GM10248 (cell line): ENCODE data around the gene NHLRC2.

Source experiments
- CTCF ChIA-PET: fragments of 300-600 bp; sonication (Branson Sonifier 250); formaldehyde crosslinking; extraction: SDS; loops from one replicate; lab custom pipeline; 2021; ENCODE audit warnings: antibody characterized with exemption; lab: Yijun Ruan, JAX
- POLR2A ChIA-PET: fragments of 350-650 bp; sonication (Branson Sonifier 250); formaldehyde crosslinking; extraction: SDS; loops from one replicate; lab custom pipeline; 2020; ENCODE audit warnings: antibody characterized with exemption; lab: Yijun Ruan, JAX
- DNase-seq: peaks from one replicate; pipeline ENCODE4 v3.0.0; 2012; ENCODE audit errors: extremely low spot score
- CTCF ChIP-seq: IDR thresholded peaks from 2 replicates; pipeline ENCODE4 v1.5.1; 2012; ENCODE audit warnings: mild to moderate bottlenecking, low read depth; ENCODE audit errors: extremely low read depth, missing control alignments, control extremely low read depth

NHLRC2 gene

DNA sequence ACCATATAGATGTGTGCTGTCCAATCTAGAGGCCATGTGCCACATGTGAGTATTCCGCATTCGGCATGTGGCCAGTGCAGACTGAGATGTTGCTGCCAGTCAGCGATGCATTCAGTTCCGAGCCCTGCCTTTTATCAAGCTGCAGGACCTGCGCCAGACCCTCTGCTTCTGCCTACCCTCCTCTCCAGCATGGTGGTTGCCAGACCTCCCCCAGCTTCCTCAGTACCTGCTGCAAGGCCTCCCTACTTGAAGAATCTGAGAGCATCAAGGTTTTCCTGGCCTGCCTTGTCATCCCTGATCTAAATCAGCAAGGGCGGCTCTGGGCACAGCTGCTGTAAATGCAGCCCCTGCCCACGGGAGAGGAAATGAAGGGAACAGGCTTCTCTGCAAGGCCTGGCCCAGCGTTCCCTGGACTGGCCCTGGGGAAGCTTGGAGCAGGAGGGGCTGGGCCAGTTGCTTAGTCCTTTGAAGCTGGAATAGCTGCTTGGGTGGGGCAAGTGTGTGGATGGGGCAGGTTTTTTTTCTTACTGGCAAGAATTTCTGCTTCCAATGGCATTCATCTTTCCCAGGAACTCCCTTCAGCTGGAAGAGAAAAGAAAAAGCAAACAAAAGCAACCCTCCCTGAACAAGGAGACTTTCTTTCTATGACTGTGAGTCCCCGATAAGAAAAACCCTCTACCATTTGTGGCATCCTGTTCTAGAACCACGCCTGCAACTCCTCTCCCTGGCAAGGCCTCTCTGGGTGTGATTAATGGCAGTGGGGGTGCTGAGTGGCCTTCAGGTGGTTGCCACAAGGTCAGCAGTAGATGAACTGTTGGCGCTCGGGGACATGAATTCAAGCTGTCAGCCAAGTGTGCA lies 93.0 kb downstream of the NHLRC2 start:
- DNase-seq, result no peak
- TF ChIP-seq CTCF, result no peak
- ChIA-PET POLR2A (no interaction called here), CTCF (interaction anchor here (1.2 to 1.6 kb wide), 3 partner anchors 15 to 141 kb away, joined by 4 to 7 read pairs (median 4); no protein-coding TSS in a partner anchor)

- DNase-seq, result no peak
- ChIA-PET CTCF (interaction anchor here (1.2 to 1.6 kb wide), 2 partner anchors 36 to 141 kb away, joined by 4 to 7 read pairs; no protein-coding TSS in a partner anchor), POLR2A (no interaction called here)
- no peak for TF ChIP-seq CTCF
These were observed 93.6 kb downstream of the NHLRC2 start for GRCh38 chr10:113948048-113948447.

DNA sequence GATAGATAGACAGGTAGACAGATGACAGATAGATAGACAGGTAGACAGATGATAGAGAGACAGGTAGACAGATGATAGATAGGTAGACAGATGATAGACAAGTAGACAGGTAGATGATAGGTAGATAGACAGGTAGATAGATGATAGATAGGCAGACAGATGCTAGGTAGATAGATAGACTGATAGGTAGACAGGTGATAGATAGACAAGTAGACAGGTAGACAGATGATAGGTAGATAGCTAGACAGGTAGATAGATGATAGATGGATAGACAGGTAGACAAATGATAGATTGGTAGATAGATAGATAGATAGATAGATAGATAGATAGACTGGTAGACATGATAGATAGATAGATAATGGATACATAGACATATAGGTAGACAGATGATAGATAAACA lies 95.8 kb downstream of the NHLRC2 start:
- TF ChIP-seq CTCF, result no peak
- ChIA-PET CTCF (interaction anchor here (1.0 to 2.2 kb wide), 5 partner anchors 8 to 18 kb away, joined by 3 to 7 read pairs (median 4); no protein-coding TSS in a partner anchor), POLR2A (no interaction called here)
- DNase-seq, result no peak

- POLR2A ChIA-PET, result no interaction called here
- CTCF ChIA-PET, result interaction anchor here (0.9 to 1.5 kb wide), 6 partner anchors 9 to 147 kb away, joined by 3 to 7 read pairs (median 4); no protein-coding TSS in a partner anchor
- no peak for TF ChIP-seq CTCF
- DNase-seq, result no peak
These were observed 99.2 kb downstream of the NHLRC2 start for GRCh38 chr10:113953505-113954272.

- no peak for DNase-seq
- no peak for TF ChIP-seq CTCF
- POLR2A ChIA-PET, result no interaction called here
- CTCF ChIA-PET, result interaction anchor here (0.9 to 1.5 kb wide), 6 partner anchors 9 to 147 kb away, joined by 3 to 7 read pairs (median 4); no protein-coding TSS in a partner anchor
These were observed 99.9 kb downstream of the NHLRC2 start for GRCh38 chr10:113954409-113954808.

DNA sequence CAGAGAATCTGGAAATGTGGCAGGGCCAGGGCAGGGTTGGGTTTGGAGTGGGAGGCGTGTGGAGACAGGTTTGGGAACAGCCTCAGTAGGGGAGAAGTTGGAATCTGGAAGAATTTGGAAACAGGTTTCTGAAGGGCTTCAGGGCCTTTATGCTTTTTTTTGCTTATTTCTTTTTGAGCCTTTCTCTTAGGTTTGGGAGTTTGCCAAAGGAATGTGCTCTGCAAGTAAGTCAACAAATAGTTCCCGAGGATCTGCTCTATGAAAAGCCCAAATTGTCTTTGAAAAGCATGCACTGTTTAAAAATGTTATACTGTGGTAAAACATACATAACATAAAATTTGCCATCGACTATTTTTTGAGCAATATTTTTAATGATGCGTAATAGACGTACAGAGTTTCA lies 102.6 kb downstream of the NHLRC2 start:
- no peak for TF ChIP-seq CTCF
- CTCF ChIA-PET, result interaction anchor here (0.8 kb wide), 1 partner anchor 31 kb away, joined by 3 read pairs; no protein-coding TSS in a partner anchor
- no peak for DNase-seq
- POLR2A ChIA-PET, result no interaction called here
